GM19351 (cell line): ENCODE measurements around the gene KHDC4.

Experiments
- ATAC-seq: cut with Tn5 transposase; IDR thresholded peaks from one replicate; pipeline ENCODE4 v1.9.1; 2021; ENCODE audit warnings: mild to moderate bottlenecking, moderate library complexity; ENCODE audit not compliant: unreplicated experiment

Gene KHDC4

GRCh38 chr1:155970531-155971167, 36.4 kb upstream of the KHDC4 start:
- peak; percentile 63 for ATAC-seq

DNA sequence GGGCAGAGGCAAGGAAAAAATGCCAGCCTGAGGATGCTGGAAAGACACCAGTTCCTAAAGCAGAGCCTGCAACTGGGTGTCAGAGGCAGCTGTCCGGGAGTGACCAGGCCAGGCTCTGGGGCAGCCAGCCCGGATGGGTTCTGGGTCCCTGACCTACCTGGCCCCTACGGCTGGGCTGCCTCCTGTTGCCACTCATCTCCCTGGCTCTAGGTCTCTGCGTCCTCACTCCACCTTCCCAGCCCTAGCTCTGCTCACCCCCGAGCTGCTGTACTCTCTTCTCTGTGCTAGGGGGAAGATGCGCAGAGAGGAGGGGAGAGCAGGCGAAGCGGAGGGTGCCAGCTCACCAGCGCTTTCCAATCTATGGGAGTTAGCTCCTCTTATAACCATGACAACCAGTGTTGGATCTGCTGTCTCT, 35.2 kb upstream of the KHDC4 start:
- no peak for ATAC-seq

DNA sequence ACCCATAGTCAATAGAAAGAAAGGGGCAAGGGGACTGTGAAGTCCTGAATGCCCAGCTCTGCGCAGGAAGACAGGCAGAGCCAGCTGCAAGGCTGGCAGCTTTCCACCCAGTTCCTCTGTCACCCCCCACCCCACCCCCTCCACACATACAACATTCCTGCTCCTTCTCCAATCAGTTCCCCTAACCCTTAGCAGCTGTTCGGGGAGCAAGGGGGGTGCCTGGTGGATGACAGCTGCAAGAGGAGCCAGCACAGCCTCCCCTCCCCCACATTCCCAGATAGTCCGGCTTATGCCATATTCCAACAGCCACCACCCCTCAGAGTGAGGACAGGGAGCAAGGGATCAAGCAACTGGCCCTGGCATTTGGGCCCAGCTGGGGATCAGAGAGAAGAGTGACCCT, 34.5 kb upstream of the KHDC4 start:
- no peak for ATAC-seq

- no peak for ATAC-seq
These were observed 33.8 kb upstream of the KHDC4 start for GRCh38 chr1:155968051-155968400.

DNA sequence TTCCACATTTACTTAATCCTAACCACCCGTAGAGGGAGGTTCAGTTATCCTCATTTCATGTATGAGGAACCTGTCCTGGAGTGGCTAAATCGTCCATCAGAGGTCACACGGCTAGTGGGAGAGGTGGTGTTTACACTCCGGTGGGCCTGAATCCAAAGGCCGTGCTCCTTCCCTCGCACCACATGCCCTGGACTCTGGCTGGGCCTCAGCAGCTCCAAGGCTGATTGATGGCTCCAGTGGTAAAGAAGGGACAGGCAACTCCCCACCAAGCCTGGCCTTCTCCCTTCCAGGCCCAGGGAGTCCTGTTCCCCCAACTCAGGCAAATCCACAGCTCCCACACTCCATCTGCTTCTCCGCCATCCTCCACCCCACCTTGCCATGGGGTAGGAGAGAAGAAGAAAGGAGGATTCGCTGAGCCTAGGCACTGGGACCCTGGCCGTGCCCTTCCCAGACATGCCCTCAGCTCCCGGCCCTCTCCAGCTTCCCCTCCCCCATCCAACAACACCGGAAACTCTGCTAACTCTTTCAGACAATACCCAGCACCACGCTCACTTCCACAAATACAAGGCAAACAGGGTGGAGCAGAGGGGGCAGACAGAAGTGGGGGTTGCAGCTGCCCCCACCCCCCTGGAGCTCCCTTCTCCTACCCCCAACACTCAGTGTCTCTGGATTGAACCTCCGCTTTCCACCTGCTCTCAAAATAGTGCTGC, 33.3 kb upstream of the KHDC4 start:
- no peak for ATAC-seq

DNA sequence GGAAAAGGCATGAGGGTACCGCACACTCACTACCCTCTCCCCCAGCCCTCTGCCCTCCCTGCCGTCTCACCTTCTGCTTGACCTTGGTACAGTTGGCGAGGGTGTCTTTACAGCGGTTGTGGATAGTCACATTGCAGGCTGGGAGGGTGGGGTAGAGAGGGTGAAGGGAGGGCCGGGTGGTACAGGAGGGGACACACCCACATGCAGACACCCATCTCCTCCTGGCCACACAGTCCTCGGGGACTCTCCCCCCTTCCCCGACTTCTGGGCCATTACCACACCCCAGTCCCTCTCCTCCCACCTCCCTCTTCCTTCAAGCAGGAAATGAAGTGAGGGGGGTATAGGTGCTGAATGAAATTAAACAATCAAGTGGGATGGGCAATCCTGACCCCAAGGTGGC, 32.5 kb upstream of the KHDC4 start:
- ATAC-seq, result no peak

DNA sequence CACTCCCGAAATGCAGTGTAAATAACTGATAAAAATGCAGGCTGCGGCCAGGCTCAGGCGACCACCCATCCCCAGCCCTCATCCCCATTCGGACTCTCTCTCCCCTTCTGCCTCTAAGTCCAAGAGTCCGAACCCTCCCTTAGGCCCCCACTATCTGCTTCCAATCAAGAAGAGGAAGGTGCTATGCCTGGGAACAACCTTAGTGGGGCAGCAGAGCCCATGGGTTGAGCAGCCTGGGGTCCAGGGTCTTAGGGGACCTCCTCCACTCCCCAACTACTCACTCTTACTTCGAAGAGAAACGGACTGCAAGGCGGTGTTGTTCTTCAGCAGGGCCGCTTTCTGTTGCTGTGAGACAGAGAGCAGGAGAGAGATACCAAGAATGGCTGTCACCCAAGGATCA, 31.9 kb upstream of the KHDC4 start:
- ATAC-seq, result no peak

DNA sequence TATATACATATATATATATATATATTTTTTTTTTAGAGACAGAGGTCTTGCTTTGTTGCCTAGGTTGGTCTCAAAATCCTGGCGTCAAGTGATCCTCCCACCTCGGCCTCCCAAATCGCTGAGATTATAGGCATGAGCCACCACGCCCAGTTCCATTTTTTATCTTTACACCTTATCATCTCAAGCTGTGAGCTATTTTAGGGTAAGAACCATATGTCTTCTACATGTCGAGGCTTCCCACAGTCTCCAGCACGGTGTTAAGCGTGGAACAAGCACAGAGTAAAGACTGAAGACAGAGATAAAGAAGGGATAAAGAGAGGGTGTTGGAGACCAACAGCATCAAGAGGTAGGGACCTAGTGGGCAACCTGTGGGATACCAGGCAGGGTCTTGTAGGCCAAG, 30.0 kb upstream of the KHDC4 start:
- ATAC-seq, result no peak

GRCh38 chr1:155962599-155963211, 28.5 kb upstream of the KHDC4 start:
- no peak for ATAC-seq

DNA sequence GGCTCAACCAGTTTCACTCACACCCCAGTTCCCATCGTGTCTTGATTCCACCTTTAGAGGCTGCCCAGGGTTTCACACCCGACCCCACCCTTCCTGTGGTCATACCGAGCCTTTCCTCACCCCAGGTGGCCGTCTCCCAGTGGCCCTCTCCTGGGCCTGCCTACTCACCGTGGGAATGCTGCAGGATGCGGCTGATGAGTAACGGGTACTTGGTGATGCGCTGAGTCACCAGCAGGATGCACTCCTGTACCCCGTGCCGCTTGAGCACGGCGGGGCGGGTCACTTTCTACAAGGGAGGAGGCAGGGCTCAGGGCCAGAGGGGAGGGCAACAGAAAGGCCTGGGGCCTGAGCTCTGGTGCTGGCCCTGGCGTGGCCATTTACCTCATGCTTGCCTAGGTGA, 27.7 kb upstream of the KHDC4 start:
- no peak for ATAC-seq

DNA sequence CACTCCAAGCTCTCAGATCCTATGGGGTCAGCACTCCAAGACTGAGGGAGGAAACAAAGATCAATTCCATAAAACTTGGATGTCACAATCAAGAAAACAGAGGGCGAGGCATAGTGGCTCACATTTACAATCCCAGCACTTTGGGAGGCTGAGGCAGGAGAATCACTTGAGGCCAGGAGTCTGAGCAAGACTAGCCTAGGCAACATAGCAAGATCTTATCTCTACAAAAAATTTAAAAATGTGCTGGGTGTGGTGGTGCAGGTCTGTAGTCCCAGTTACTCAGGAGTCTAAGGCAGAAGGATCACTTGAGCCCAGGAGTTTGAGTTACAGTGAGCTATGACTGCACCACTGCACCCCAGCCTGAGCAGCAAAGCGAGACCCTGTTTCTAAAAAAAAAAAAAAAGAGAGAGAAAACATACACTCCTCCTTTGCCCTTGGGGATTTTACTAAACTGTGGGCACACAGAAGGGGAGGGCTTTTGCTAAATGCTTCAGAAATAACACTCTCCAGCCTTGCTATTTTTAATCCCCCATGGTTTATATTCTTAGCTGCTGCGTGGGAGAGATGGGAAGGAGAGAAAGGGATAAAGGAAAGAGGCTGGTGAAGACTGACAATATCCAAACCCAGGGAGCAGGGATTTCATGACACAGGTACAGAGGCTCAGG, 26.0 kb upstream of the KHDC4 start:
- no peak for ATAC-seq

DNA sequence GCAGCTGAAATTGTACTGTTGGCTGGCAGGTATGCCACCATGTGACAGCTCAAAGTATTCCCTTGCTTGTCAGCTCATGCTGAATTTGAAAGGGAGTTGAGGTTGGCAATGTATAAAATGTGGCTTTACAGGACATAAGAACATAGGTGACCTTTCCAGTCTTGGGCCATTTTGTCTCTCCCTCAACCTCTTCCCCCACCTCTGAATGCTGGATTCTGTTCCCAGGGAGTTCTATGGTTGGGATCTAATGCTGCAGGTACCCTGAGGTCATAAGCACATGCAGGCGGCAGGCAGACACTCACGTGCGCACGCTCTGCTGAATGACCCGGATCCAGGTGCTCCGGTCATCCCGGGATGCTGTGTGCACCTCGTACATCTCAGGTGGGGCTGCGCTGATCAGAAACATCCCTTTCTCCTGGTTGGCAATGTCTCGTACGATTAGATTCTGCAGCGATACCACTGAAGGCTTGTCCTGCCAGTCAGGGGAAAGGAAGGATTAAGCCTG, 23.2 kb upstream of the KHDC4 start:
- ATAC-seq, result no peak

DNA sequence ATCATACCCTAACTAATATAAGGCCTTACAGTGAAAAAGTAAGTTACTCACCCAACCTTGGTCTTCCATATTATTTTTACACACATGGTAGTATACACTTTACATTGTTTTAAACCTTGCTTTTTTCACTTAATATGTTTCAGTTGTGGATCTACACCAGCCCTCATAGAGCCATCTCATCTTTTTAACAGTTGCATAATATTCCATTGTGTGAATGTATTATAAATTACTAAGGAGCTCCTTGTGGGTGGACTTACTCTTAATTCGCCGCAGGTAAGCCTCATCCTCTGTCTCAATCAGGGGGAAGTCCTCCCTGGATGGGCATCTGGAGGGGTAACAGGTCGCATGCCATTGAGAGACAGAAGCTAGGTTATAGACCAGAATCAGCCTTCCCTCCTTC, 20.4 kb upstream of the KHDC4 start:
- no peak for ATAC-seq

DNA sequence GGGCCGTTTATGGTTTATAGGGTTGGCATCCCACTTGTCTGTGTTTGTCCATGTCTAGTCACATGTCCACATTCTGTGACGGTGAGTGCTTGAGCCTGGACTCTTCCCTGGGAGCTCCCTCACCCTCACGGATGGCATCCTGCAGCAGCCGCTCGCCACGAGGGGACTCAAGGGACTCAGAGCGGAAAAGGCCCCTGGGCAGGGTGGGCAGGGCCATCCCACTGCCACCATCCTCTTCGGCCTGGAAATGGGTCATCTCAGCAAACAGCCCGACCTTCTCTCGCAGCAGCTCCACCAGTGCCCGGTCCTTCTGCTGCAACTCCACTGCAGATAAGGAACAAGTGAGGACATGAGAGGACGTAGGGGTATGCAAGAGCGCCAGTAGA, 18.3 kb upstream of the KHDC4 start:
- no peak for ATAC-seq

DNA sequence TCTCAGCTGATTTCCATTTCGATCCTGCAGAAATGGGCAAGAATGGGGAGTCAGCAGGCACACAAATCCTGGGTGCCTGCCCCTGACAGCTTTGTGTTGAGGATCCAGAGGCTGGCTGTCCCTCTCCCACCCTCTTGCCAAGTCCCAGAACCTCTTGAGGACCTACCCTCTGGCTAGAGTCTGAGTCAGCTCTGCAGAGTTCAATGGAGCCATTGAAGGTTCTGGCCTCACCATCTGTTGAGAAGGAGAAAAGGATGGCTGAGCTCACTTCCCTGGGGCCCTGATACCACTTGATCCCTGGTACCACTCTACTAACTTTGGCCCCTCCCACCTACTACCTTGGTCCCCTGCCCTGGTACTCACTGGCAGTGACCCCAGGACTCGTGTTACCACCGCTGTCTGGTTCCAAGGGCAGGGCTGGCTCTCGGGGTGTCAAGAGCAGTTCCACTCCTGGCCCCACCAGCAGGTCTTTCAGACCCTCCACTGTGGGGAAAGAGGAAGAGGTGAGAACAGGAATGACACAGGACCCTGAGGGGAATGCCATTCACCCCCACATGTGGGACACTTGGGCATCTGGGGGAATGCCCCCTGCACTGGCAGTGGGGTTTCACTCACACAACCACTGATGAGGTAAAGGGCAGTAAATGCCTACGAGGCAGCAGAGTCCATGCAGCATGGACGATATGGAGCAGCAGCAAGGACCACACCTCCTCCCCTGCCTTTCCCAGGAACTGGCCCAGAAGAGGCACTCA, 17.7 kb upstream of the KHDC4 start:
- ATAC-seq, result no peak

DNA sequence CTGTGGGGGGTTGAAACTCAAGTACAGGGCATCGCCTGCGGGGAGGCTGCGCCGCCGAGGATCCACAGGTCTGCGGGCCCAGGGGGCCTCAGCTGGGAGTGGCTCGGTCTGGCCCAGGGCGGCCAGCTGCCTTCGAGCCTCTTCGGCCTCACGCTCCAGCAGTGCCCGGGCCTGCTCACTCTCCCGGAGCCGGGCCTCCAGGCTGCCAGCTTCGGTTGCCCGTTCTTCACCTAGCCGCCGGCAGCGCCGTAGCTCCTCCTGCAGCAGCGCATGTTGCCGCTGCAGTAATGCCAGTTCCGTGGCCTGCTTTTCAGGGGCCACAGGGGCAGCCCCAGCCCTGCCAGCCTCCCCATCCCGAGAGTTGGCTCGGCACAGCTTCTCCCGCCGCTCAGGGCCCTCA, 16.6 kb upstream of the KHDC4 start:
- ATAC-seq, result no peak

DNA sequence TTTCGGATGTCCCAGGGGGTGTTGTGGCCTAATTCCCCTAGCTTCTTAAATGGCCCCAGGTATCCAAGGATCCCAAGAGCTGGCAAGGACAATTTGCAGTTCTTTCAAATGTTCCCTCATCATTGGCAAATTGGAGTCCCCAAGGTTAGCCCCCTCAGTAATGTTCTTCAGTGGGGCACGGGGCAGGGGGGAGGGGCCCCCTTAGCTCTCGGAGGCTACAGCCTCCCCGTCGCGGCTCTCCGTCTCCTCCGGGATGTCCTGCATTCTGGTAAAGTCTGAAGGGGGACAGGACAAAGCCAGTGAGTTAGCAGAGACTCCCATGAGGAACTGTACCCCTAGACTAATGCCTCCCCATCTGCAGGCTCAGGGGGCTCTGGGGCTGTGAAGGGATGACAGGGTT, 13.5 kb upstream of the KHDC4 start:
- no peak for ATAC-seq

- ATAC-seq, result no peak
These were observed 13.1 kb upstream of the KHDC4 start for GRCh38 chr1:155947292-155947691.

GRCh38 chr1:155946633-155947219, 12.5 kb upstream of the KHDC4 start:
- ATAC-seq, result no peak

DNA sequence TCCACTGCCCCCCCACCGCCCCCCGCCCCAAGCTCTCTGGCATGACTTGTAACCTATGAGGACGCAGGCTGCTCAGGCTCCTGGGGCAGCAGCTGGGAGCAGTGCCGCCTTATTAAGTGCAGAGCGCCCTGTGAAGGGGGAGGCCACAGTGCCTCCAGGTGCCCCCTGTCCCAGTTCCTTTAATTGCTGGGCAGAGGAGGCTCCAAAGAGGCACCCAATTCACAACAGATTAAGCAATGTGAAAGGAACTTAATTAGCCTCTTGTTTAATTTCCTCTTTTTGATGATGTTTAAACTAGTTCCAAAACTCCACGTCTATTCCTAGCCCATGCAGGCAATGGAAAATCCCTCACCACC, 10.2 kb upstream of the KHDC4 start:
- ATAC-seq, result no peak

- no peak for ATAC-seq
These were observed 8.4 kb upstream of the KHDC4 start for GRCh38 chr1:155942578-155943141.
